IMR-90 (cell line): Measurements from ENCODE around the gene RAB34. TPM values are rescaled to one million over a fixed set of nuclear protein-coding genes. Genes with fewer than 3 reads are reported as not detected.

ENCODE experiments used
- ATAC-seq: fragments of 200-7000 bp; cut with Tn5 transposase; 2 replicates; pipeline ENCODE4 v1.9.1; 2020; ENCODE audit warnings: low read depth, mild to moderate bottlenecking, moderate library complexity
- BruUV-seq: library from RNA; stranded (reverse); fragments of 400-500 nt; replicated peaks from 2 replicates; lab custom pipeline; 2021; lab: Mats Ljungman, UMichigan
- CTCF ChIA-PET: fragments of 300-600 bp; formaldehyde crosslinking; extraction: SDS; loops from one replicate; lab custom pipeline; 2021; ENCODE audit warnings: antibody characterized with exemption; lab: Yijun Ruan, JAX
- POLR2A ChIA-PET: fragments of 300-600 bp; sonication (Branson Sonifier 250); formaldehyde crosslinking; loops from one replicate; lab custom pipeline; 2022; ENCODE audit warnings: antibody characterized with exemption; ENCODE audit not compliant: unreplicated experiment; lab: Charles Lee
- DNase-seq: peaks from one replicate; pipeline ENCODE4 v3.0.0; 2013
- H2AFZ ChIP-seq: replicated peaks from 2 replicates; pipeline ENCODE3; 2013; ENCODE audit warnings: low read length, mild to moderate bottlenecking; ENCODE audit not compliant: poor library complexity
- H2AK5ac ChIP-seq: 2 replicates; pipeline ENCODE4 v1.6.1; 2013; ENCODE audit warnings: low read depth, low read length, inconsistent platforms
- H2AK9ac ChIP-seq: replicated peaks from 2 replicates; pipeline ENCODE3; 2013; ENCODE audit warnings: mild to moderate bottlenecking, low read depth, low read length, moderate library complexity; ENCODE audit not compliant: poor library complexity
- H2BK120ac ChIP-seq: 2 replicates; pipeline ENCODE4 v1.6.1; 2013; ENCODE audit warnings: low read depth, low read length, inconsistent platforms
- H2BK15ac ChIP-seq: 3 replicates; pipeline ENCODE4 v1.6.1; 2013; ENCODE audit warnings: low read depth, low read length, inconsistent platforms
- H2BK20ac ChIP-seq: 2 replicates; pipeline ENCODE4 v1.6.1; 2013; ENCODE audit warnings: low read depth, mild to moderate bottlenecking, inconsistent platforms, low read length, moderate library complexity
- H2BK5ac ChIP-seq: 2 replicates; pipeline ENCODE4 v1.6.1; 2013; ENCODE audit warnings: mild to moderate bottlenecking, low read depth, low read length, inconsistent platforms; ENCODE audit not compliant: poor library complexity, severe bottlenecking
- H3K14ac ChIP-seq: replicated peaks from 2 replicates; pipeline ENCODE4 v1.6.1; 2013; ENCODE audit warnings: low read depth, low read length, inconsistent platforms
- H3K18ac ChIP-seq: 2 replicates; pipeline ENCODE4 v1.6.1; 2013; ENCODE audit warnings: low read depth, low read length, control low read depth
- H3K23ac ChIP-seq: 2 replicates; pipeline ENCODE4 v1.6.1; 2013; ENCODE audit warnings: low read depth, low read length, inconsistent platforms
- H3K27ac ChIP-seq: 2 replicates; pipeline ENCODE4 v1.5.1; 2013; ENCODE audit warnings: mild to moderate bottlenecking, control low read depth, low read length; ENCODE audit not compliant: insufficient read depth
- H3K27me3 ChIP-seq: 2 replicates; pipeline ENCODE4 v1.6.1; 2013; ENCODE audit warnings: low read length; ENCODE audit not compliant: control insufficient read depth, insufficient read depth
- H3K36me3 ChIP-seq: 2 replicates; pipeline ENCODE4 v1.6.1; 2013; ENCODE audit warnings: low read length, mixed read lengths; ENCODE audit not compliant: control insufficient read depth, insufficient read depth
- H3K4ac ChIP-seq: 2 replicates; pipeline ENCODE4 v1.6.1; 2013; ENCODE audit warnings: low read depth, low read length, inconsistent platforms
- H3K4me1 ChIP-seq: 2 replicates; pipeline ENCODE4 v1.6.1; 2013; ENCODE audit warnings: low read length, mixed read lengths; ENCODE audit not compliant: control insufficient read depth, insufficient read depth
- H3K4me2 ChIP-seq: 2 replicates; pipeline ENCODE4 v1.6.1; 2013; ENCODE audit warnings: low read depth, mild to moderate bottlenecking, control low read depth, low read length, moderate library complexity
- H3K4me3 ChIP-seq: 2 replicates; pipeline ENCODE4 v1.5.1; 2013; ENCODE audit warnings: low read depth, mild to moderate bottlenecking, control low read depth, low read length, moderate library complexity; ENCODE audit not compliant: insufficient read depth
- H3K56ac ChIP-seq: 2 replicates; pipeline ENCODE4 v1.6.1; 2013; ENCODE audit warnings: low read length, inconsistent platforms; ENCODE audit not compliant: insufficient read depth; ENCODE audit errors: extremely low read depth
- H3K79me1 ChIP-seq, 2 experiments: 2 replicates each; pipeline ENCODE4 v1.6.1; 2013; ENCODE audit warnings: low read length in 2 of 2, inconsistent platforms in 1 of 2, low read depth in 1 of 2
- H3K9ac ChIP-seq: 2 replicates; pipeline ENCODE4 v1.6.1; 2013; ENCODE audit warnings: low read depth, low read length, control low read depth
- H3K9me1 ChIP-seq: 2 replicates; pipeline ENCODE4 v1.6.1; 2013; ENCODE audit warnings: low read length, inconsistent platforms; ENCODE audit not compliant: insufficient read depth
- H3K9me3 ChIP-seq: 2 replicates; pipeline ENCODE4 v1.6.1; 2013; ENCODE audit warnings: low read length; ENCODE audit not compliant: control insufficient read depth, insufficient read depth
- H4K20me1 ChIP-seq: 2 replicates; pipeline ENCODE4 v1.6.1; 2013; ENCODE audit warnings: low read length, inconsistent platforms; ENCODE audit not compliant: insufficient read depth
- H4K5ac ChIP-seq: 2 replicates; pipeline ENCODE4 v1.6.1; 2013; ENCODE audit warnings: mild to moderate bottlenecking, low read depth, low read length, control low read depth
- H4K8ac ChIP-seq, 2 experiments: 2 replicates each; pipeline ENCODE4 v1.6.1; 2013; ENCODE audit warnings: low read depth in 2 of 2, low read length in 2 of 2, control low read depth in 1 of 2, inconsistent platforms in 1 of 2
- H4K91ac ChIP-seq: 2 replicates; pipeline ENCODE4 v1.6.1; 2013; ENCODE audit warnings: low read depth, low read length, inconsistent platforms; ENCODE audit not compliant: insufficient read depth
- BHLHE40 ChIP-seq: fragments of 150-350 bp; IDR thresholded peaks from 2 replicates; pipeline ENCODE4 v1.6.1; 2016; ENCODE audit warnings: mild to moderate bottlenecking, low read depth, low read length
- CEBPB ChIP-seq: IDR thresholded peaks from 2 replicates; pipeline ENCODE4 v1.6.1; 2012; ENCODE audit warnings: low read depth, low read length, improper control_type of control experiment
- CHD1 ChIP-seq: IDR thresholded peaks from 2 replicates; pipeline ENCODE4 v1.6.1; 2012; ENCODE audit warnings: low read depth, low read length, improper control_type of control experiment
- ELK1 ChIP-seq: fragments of 150-350 bp; IDR thresholded peaks from 2 replicates; pipeline ENCODE4 v1.6.1; 2016; ENCODE audit warnings: low read depth, mild to moderate bottlenecking, low read length, moderate library complexity, borderline replicate concordance
- FOS ChIP-seq: fragments of 150-350 bp; IDR thresholded peaks from 2 replicates; pipeline ENCODE4 v1.6.1; 2016; ENCODE audit warnings: low read depth, low read length
- MAFK ChIP-seq: IDR thresholded peaks from 2 replicates; pipeline ENCODE4 v1.6.1; 2012; ENCODE audit warnings: low read depth, low read length, improper control_type of control experiment
- MAZ ChIP-seq: IDR thresholded peaks from 2 replicates; pipeline ENCODE4 v1.6.1; 2012; ENCODE audit warnings: low read depth, mild to moderate bottlenecking, low read length, improper control_type of control experiment, moderate library complexity, borderline replicate concordance
- MXI1 ChIP-seq: IDR thresholded peaks from 2 replicates; pipeline ENCODE4 v1.6.1; 2012; ENCODE audit warnings: low read depth, mild to moderate bottlenecking, low read length, moderate library complexity, borderline replicate concordance
- POLR2A ChIP-seq: IDR thresholded peaks from 2 replicates; pipeline ENCODE4 v1.6.1; 2012; ENCODE audit warnings: mild to moderate bottlenecking, low read depth, low read length
- RAD21 ChIP-seq: IDR thresholded peaks from 2 replicates; pipeline ENCODE4 v1.6.1; 2012; ENCODE audit warnings: low read length, improper control_type of control experiment
- RCOR1 ChIP-seq: IDR thresholded peaks from 2 replicates; pipeline ENCODE4 v1.6.1; 2012; ENCODE audit warnings: mild to moderate bottlenecking, low read length, improper control_type of control experiment; ENCODE audit not compliant: insufficient replicate concordance
- RFX5 ChIP-seq: IDR thresholded peaks from 2 replicates; pipeline ENCODE4 v1.8.0; 2012; ENCODE audit warnings: low read depth, mild to moderate bottlenecking, low read length, moderate library complexity
- SMC3 ChIP-seq: fragments of 150-350 bp; IDR thresholded peaks from 2 replicates; pipeline ENCODE4 v1.6.1; 2016; ENCODE audit warnings: low read depth, mild to moderate bottlenecking, antibody characterized with exemption, low read length, moderate library complexity
- USF2 ChIP-seq: fragments of 150-350 bp; IDR thresholded peaks from 2 replicates; pipeline ENCODE4 v1.6.1; 2017; ENCODE audit warnings: mild to moderate bottlenecking, antibody characterized with exemption, low read length, low read depth
- WGBS, 2 experiments: methylation state at CpG; one replicate each; pipeline versions ENCODE4 v1.1.5 to v1.1.7; 2013; ENCODE audit warnings: missing lambda C conversion rate in 2 of 2; ENCODE audit not compliant: insufficient read length in 1 of 2; ENCODE audit errors: extremely low coverage in 2 of 2; 5-methylcytosine and 5-hydroxymethylcytosine counted together
- dilution Hi-C: fragments of 300-500 bp; cut with HindIII; formaldehyde crosslinking; loops from one replicate; pipeline ENCODE4 v1.14.3; 2018; ENCODE audit warnings: low sequenced_read_pairs; ENCODE audit not compliant: unreplicated experiment
- in situ Hi-C: fragments of 300-500 bp; cut with MboI; formaldehyde crosslinking; loops from 3 replicates; pipeline ENCODE4 v1.14.3; 2019; ENCODE audit warnings: low sequenced_read_pairs, inconsistent platforms, mixed read lengths
- intact Hi-C: fragments of 100-400 bp; cut with micrococcal nuclease; formaldehyde crosslinking; loops from 2 replicates; pipeline ENCODE4 v1.10.0; 2022
- polyA plus RNA-seq, 3 experiments: library from polyadenylated mRNA; depleted of rRNA; stranded (reverse); fragments of >200 nt; gene quantifications; 2 replicates each; pipeline ENCODE4 v1.2.3, GENCODE V29; 2012; ENCODE audit warnings: low replicate concordance in 1 of 3
- total RNA-seq: library from RNA; depleted of rRNA; stranded (reverse); fragments of >200 nt; gene quantifications from 2 replicates; pipeline ENCODE4 v1.2.3, GENCODE V29; 2012

RAB34 gene
- total and polyA plus RNA-seq, 2 of the 4 experiments (the other 2 are of a cell fraction): 351 to 387 TPM

- Histone ChIP-seq H4K8ac (no peak overlapping the region), H2BK5ac (no peak overlapping the region), H2BK20ac (no peak overlapping the region), H3K18ac (no peak overlapping the region), H3K27ac (no peak overlapping the region), H4K20me1 (peaks cover 16% of the 10 kb centered on the region), H3K14ac (0 out of 2 replicates have a peak overlapping the region, but pooled peaks have one; percentile 30), H3K27me3 (no peaks in the 10 kb centered on the region), H2AK9ac (peak overlapping the region; percentile 63), H3K79me1 (peaks cover 0 to 15% of the 10 kb centered on the region in 2 experiments; a peak in 1 of 4 replicates), H3K4ac (0 out of 2 replicates have a peak overlapping the region, but pooled peaks have one; percentile 16), H3K23ac (no peak overlapping the region), H2AFZ (no peak overlapping the region), H2BK120ac (no peak overlapping the region), H3K36me3 (no peaks in the 10 kb centered on the region), H3K4me1 (peaks cover 5% of the 10 kb centered on the region; the same call in 1 of the 2 replicates), H3K9me1 (0 out of 2 replicates have a peak, but pooled peaks cover 9% of the 10 kb centered on the region), H3K4me3 (no peak overlapping the region), H4K5ac (no peak overlapping the region), H2BK15ac (no peak overlapping the region), H3K9ac (no peak overlapping the region), H2AK5ac (peak overlapping the region; percentile 85; the same call in 1 of the 2 replicates), H4K91ac (no peak overlapping the region), H3K9me3 (no peaks in the 10 kb centered on the region), H3K56ac (no peak overlapping the region), H3K4me2 (no peak overlapping the region)
- ChIA-PET CTCF (interaction anchor here (0.5 kb wide), 1 partner anchor 129 kb away, joined by 3 read pairs; no protein-coding TSS in a partner anchor), POLR2A (interaction anchor here (0.6 kb wide), 1 partner anchor 14 kb away, joined by 7 read pairs; no protein-coding TSS in a partner anchor)
- no TSS peak for BruUV-seq
- ATAC-seq: no peak
- in situ Hi-C loops: no loop called here
- 80% methylated on average over 1 of the region's 10 CpGs; no CpG with 5 or more reads in 1 of the 2 experiments for WGBS, 2 experiments
- intact Hi-C loops: no loop called here
- dilution Hi-C loops: no loop called here
- DNase-seq: no peak
- TF ChIP-seq USF2 (no peak), MAZ (no peak), RCOR1 (no peak), RFX5 (no peak), MXI1 (no peak), RAD21 (no peak), MAFK (no peak), FOS (no peak), SMC3 (no peak), BHLHE40 (no peak), ELK1 (no peak), POLR2A (no peak), CHD1 (no peak), CEBPB (no peak)
These were observed 23.0 kb upstream of the RAB34 start for GRCh38 chr17:28740406-28741357.
